Omental fat pad (tissue), 4 donors: ENCODE measurements around the gene CASK. TPM values are rescaled to one million over a fixed set of nuclear protein-coding genes. Genes with fewer than 3 reads are reported as not detected.

Source experiments
- ATAC-seq: fragments of 150-250 bp; one replicate; pipeline ENCODE4 v1.9.1; 2016; ENCODE audit warnings: mild to moderate bottlenecking, moderate library complexity; ENCODE audit not compliant: low FRiP score
- DNase-seq: peaks from one replicate; pipeline ENCODE4 v3.0.0-alpha.2; 2019; ENCODE audit warnings: low spot score
- CTCF ChIP-seq, 3 donors: fragments of 450-650 bp; IDR thresholded peaks; one replicate each; pipeline ENCODE4 v1.5.1; 2016 to 2017; ENCODE audit warnings: antibody characterized with exemption in 3 of 3, mild to moderate bottlenecking in 3 of 3, moderate library complexity in 2 of 3
- total RNA-seq, 4 donors: library from RNA; depleted of rRNA; stranded (reverse); fragments of >200 nt; gene quantifications; one replicate each; pipeline ENCODE4 v1.1.0, GENCODE V29; 2016

CASK gene
- 10 to 100 TPM; 26.8 to 42.4 (median 32.9) TPM for total RNA-seq

GRCh38 chrX:41923211-41923977 is at the start of gene CASK:
CASK (minus strand) TSS chrX:41923554; CDS start chrX:41922988, 566 bp downstream.
- DNase-seq (peak; percentile 65), ATAC-seq (peak; percentile 92)
- no peak for TF ChIP-seq CTCF (IDR thresholded peaks at IDR 0.05)

- DNase-seq (no peak), ATAC-seq (no peak)
- TF ChIP-seq CTCF (IDR thresholded peaks at IDR 0.05) = no peak
Observed at GRCh38 chrX:41971346-41971745, 48.0 kb upstream of the CASK start.

GRCh38 chrX:41970419-41970818 is 47.1 kb upstream of the CASK start:
- ATAC-seq (no peak), DNase-seq (no peak)
- no peak for TF ChIP-seq CTCF (IDR thresholded peaks at IDR 0.05)

GRCh38 chrX:41963348-41963747 is 40.0 kb upstream of the CASK start:
- ATAC-seq (no peak), DNase-seq (no peak)
- TF ChIP-seq CTCF (IDR thresholded peaks at IDR 0.05) = no peak

- ATAC-seq (no peak), DNase-seq (no peak)
- TF ChIP-seq CTCF (IDR thresholded peaks at IDR 0.05) = no peak
Observed at GRCh38 chrX:41960142-41960541, 36.8 kb upstream of the CASK start.

GRCh38 chrX:41958861-41959260 is 35.5 kb upstream of the CASK start:
- ATAC-seq = no peak
- DNase-seq = no peak
- TF ChIP-seq CTCF (IDR thresholded peaks at IDR 0.05) = no peak

- DNase-seq (no peak), ATAC-seq (no peak)
- no peak for TF ChIP-seq CTCF (IDR thresholded peaks at IDR 0.05)
Observed at GRCh38 chrX:41956027-41956426, 32.7 kb upstream of the CASK start.
